ENCODE results near the gene DOCK11. TPM values are rescaled to one million over a fixed set of nuclear protein-coding genes. Genes with fewer than 3 reads are reported as not detected.
A peak's percentile ranks its signal among the peaks of the same experiment; 100 is the strongest.

The DOCK11 gene
- total RNA-seq, 2 donors from 2014 or later: 3.1 to 3.4 TPM

DNA sequence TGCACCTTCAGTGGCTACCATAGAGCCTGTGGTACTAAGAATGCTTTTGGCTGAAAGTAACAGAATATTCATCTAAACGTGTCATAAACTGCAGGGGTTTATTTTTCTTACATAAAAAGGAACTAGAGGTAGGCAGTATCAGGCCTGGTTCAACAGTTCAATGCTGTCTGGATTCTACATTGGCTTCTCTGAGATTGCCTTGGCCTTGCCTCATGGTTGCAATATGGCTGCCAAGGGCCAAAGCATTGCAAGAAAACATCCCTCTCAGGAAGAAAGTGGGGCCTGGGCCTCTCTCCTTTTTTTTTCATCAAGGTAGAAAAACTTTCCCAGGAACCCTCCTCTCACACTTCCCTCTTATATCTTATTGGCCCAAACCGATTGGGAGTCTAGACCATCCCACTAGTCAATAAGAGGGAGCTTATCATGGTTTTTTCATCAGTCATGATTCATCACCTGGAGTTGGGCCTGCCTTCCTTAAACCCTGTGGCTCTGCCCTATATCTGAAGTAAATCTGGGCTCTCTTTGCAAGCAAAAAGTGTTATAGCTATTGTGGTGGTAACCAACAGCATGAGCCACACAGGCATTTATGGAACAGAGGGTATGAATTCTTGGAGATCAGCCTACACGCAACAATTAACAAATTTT is 1.8 kb upstream of the DOCK11 start:
- no peaks in the 10 kb centered on the region for H3K4me1 ChIP-seq (ENCODE audit: control insufficient read depth, insufficient read depth, low read length)
- no peak overlapping the region for H3K27ac ChIP-seq (ENCODE audit: low read depth, low read length)
- peaks cover 4% of the 10 kb centered on the region for H3K4me1 Mint-ChIP-seq
- H3K9ac ChIP-seq (ENCODE audit: extremely low read depth, low read length, poor library complexity, severe bottlenecking): no peak overlapping the region
- H3K27ac Mint-ChIP-seq: no peak overlapping the region
- H3K4me3 Mint-ChIP-seq: no peak overlapping the region
- TF ChIP-seq, protein P1, sequence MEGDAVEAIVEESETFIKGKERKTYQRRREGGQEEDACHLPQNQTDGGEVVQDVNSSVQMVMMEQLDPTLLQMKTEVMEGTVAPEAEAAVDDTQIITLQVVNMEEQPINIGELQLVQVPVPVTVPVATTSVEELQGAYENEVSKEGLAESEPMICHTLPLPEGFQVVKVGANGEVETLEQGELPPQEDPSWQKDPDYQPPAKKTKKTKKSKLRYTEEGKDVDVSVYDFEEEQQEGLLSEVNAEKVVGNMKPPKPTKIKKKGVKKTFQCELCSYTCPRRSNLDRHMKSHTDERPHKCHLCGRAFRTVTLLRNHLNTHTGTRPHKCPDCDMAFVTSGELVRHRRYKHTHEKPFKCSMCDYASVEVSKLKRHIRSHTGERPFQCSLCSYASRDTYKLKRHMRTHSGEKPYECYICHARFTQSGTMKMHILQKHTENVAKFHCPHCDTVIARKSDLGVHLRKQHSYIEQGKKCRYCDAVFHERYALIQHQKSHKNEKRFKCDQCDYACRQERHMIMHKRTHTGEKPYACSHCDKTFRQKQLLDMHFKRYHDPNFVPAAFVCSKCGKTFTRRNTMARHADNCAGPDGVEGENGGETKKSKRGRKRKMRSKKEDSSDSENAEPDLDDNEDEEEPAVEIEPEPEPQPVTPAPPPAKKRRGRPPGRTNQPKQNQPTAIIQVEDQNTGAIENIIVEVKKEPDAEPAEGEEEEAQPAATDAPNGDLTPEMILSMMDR (conservative IDR thresholded peaks at IDR 0.05): no peak
- H3K36me3 ChIP-seq (ENCODE audit: control insufficient read depth, insufficient read depth, low read length): no peaks in the 10 kb centered on the region
- no peak overlapping the region for H3K4me3 ChIP-seq (ENCODE audit: low read length)
- H3K9me3 Mint-ChIP-seq: peaks cover 42% of the 10 kb centered on the region
- no peaks in the 10 kb centered on the region for H3K9me3 ChIP-seq (ENCODE audit: control insufficient read depth, low read length)
- H3K27me3 ChIP-seq (ENCODE audit: control insufficient read depth, insufficient read depth, low read length, poor library complexity, severe bottlenecking): peaks cover 17% of the 10 kb centered on the region
- peaks cover 36% of the 10 kb centered on the region for H3K27me3 Mint-ChIP-seq (ENCODE audit: insufficient read depth)
- 100% methylated on average over 3 of the region's 3 CpGs; no CpG with 5 or more reads in 1 of the 2 experiments for WGBS, 2 experiments (ENCODE audit: insufficient coverage in 1 of 2, insufficient read length in 1 of 2)
- no peak for DNase-seq
- H3K36me3 Mint-ChIP-seq (ENCODE audit: low read depth): no peaks in the 10 kb centered on the region

DNA sequence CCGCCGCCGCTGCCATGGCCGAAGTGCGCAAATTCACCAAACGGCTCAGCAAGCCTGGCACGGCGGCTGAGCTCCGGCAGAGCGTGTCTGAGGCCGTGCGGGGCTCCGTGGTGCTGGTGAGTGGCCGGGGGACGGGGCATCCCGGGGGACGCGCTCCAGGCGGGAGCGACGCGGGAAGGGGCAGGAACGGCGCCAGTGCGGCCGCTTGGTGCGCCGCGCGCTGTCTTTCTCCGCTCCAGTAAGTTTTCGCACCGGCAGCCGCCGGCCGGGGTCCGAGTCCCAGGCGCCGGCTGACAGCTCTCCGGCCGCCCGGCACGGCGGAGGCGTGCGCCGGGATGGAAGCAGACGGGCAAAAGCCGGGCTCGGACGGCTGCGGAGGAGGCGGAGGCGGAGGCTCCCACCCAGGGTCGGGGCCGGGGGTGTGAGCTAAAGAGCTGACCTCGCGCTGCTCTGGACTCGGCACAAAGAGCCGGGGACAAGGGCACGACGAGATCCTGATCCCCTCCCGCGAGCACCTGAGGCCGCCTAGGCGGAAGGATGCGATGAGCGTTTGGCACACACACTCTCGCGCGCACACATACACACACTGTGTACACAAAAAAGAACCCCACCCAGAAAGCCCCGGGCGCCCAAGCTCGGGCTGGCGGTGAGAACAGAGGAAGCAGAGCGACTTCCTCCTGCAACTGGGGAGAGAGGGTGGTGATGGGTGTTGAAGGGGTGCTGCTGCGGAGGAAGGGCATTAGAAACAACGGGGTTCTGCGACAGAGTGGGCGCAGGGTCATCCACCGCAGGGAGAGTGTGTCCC is 545 bp downstream of the DOCK11 start:
- TF ChIP-seq, protein P1 (conservative IDR thresholded peaks at IDR 0.05): no peak
- H3K9ac ChIP-seq (ENCODE audit: extremely low read depth, low read length, poor library complexity, severe bottlenecking): peak overlapping the region; percentile 34
- no peaks in the 10 kb centered on the region for H3K36me3 ChIP-seq (ENCODE audit: control insufficient read depth, insufficient read depth, low read length)
- H3K4me1 Mint-ChIP-seq: peaks cover 9% of the 10 kb centered on the region
- H3K27me3 Mint-ChIP-seq (ENCODE audit: insufficient read depth): peaks cover 37% of the 10 kb centered on the region
- 0% methylated on average over 3 to 71 of the region's 81 CpGs for WGBS, 2 experiments (ENCODE audit: insufficient coverage in 1 of 2, insufficient read length in 1 of 2)
- H3K9me3 Mint-ChIP-seq: peaks cover 43% of the 10 kb centered on the region
- H3K4me1 ChIP-seq (ENCODE audit: control insufficient read depth, insufficient read depth, low read length): no peaks in the 10 kb centered on the region
- peak overlapping the region; percentile 74 for H3K4me3 ChIP-seq (ENCODE audit: low read length)
- H3K27me3 ChIP-seq (ENCODE audit: control insufficient read depth, insufficient read depth, low read length, poor library complexity, severe bottlenecking): peaks cover 17% of the 10 kb centered on the region
- DNase-seq: peak; percentile 66
- peak overlapping the region; percentile 59 for H3K4me3 Mint-ChIP-seq
- no peaks in the 10 kb centered on the region for H3K9me3 ChIP-seq (ENCODE audit: control insufficient read depth, low read length)
- H3K27ac ChIP-seq (ENCODE audit: low read depth, low read length): no peak overlapping the region
- H3K36me3 Mint-ChIP-seq (ENCODE audit: low read depth): no peaks in the 10 kb centered on the region
- H3K27ac Mint-ChIP-seq: no peak overlapping the region

DNA sequence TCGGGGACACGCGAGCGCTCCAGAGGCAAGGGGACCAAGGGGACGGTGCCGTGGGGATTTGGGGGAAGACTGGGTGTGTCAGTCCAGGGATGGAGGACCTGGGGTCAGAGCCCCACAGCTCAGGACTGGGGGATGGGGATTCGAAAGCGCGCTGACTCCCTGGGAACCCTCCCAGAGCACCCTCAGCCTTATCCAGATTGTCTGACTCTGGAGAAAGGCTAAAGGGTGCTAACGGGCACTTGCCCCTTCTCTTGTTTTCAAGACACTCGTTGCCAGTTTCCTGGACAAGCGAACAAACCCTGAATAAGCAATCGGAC is 1.1 kb downstream of the DOCK11 start:
- H3K27me3 ChIP-seq (ENCODE audit: control insufficient read depth, insufficient read depth, low read length, poor library complexity, severe bottlenecking): peaks cover 17% of the 10 kb centered on the region
- DNase-seq: peak; percentile 45
- no peaks in the 10 kb centered on the region for H3K4me1 ChIP-seq (ENCODE audit: control insufficient read depth, insufficient read depth, low read length)
- no peak overlapping the region for H3K27ac ChIP-seq (ENCODE audit: low read depth, low read length)
- H3K36me3 ChIP-seq (ENCODE audit: control insufficient read depth, insufficient read depth, low read length): no peaks in the 10 kb centered on the region
- Mint-ChIP-seq H3K36me3 (ENCODE audit: low read depth) (no peaks in the 10 kb centered on the region), H3K4me3 (peak overlapping the region; percentile 59), H3K27ac (no peak overlapping the region), H3K27me3 (ENCODE audit: insufficient read depth) (peaks cover 35% of the 10 kb centered on the region), H3K9me3 (peaks cover 43% of the 10 kb centered on the region), H3K4me1 (peaks cover 9% of the 10 kb centered on the region)
- H3K4me3 ChIP-seq (ENCODE audit: low read length): peak overlapping the region; percentile 74
- TF ChIP-seq, protein P1 (conservative IDR thresholded peaks at IDR 0.05): no peak
- peak overlapping the region; percentile 34 for H3K9ac ChIP-seq (ENCODE audit: extremely low read depth, low read length, poor library complexity, severe bottlenecking)
- 4% methylated on average over 11 of the region's 13 CpGs; no CpG with 5 or more reads in 1 of the 2 experiments for WGBS, 2 experiments (ENCODE audit: insufficient coverage in 1 of 2, insufficient read length in 1 of 2)
- H3K9me3 ChIP-seq (ENCODE audit: control insufficient read depth, low read length): no peaks in the 10 kb centered on the region
